ENCODE measurements around the gene C8B. TPM values are rescaled to one million over a fixed set of nuclear protein-coding genes. Genes with fewer than 3 reads are reported as not detected.

C8B gene
- total and polyA plus RNA-seq, 2 donors (not counting 1 experiment from before 2014, with no cell fraction given), result not detected

GRCh38 chr1:56904663-56905397 is 61.0 kb downstream of the C8B start:
- Histone ChIP-seq H3K9ac (ENCODE audit: low read length) (no peak overlapping the region), H3K27ac (ENCODE audit: low read length in 2 of 2) (no peak overlapping the region), H3K36me3 (replicated peaks in 1 of 2; ENCODE audit: control extremely low read depth in 1 of 2, control insufficient read depth in 1 of 2, extremely low read depth in 1 of 2, insufficient read depth in 2 of 2, low read length in 1 of 2) (no peaks in the 10 kb centered on the region), H3K4me1 (ENCODE audit: control insufficient read depth in 2 of 2, insufficient read depth in 2 of 2, low read length in 2 of 2) (no peaks in the 10 kb centered on the region), H3K9me3 (ENCODE audit: control extremely low read depth in 1 of 3, control insufficient read depth in 2 of 3, insufficient read depth in 1 of 3, low read length in 2 of 3) (no peaks in the 10 kb centered on the region), H3K4me2 (replicated peaks; ENCODE audit: low read depth, low read length, poor library complexity, severe bottlenecking) (no peak overlapping the region), H2AFZ (ENCODE audit: insufficient read depth, low read depth, low read length, poor library complexity, severe bottlenecking) (no peak overlapping the region), H4K20me1 (ENCODE audit: control insufficient read depth, insufficient read depth, low read length, poor library complexity, severe bottlenecking) (no peaks in the 10 kb centered on the region), H3K4me3 (ENCODE audit: control extremely low read depth in 1 of 5, extremely low read depth in 1 of 5, insufficient read depth in 1 of 5, low read depth in 2 of 5, low read length in 4 of 5) (no peak overlapping the region), H3K79me2 (ENCODE audit: control insufficient read depth, insufficient read depth, low read length) (no peaks in the 10 kb centered on the region), H3K27me3 (replicated peaks in 1 of 4; ENCODE audit: control extremely low read depth in 1 of 4, control insufficient read depth in 3 of 4, insufficient read depth in 4 of 4, low read length in 3 of 4) (no peaks in the 10 kb centered on the region)
- H3K9me3 Mint-ChIP-seq (ENCODE audit: insufficient read depth), result no peaks in the 10 kb centered on the region
- intact Hi-C loops (cut with micrococcal nuclease), result no loop called here
- H3K4me1 Mint-ChIP-seq, result no peaks in the 10 kb centered on the region
- ChIA-PET POLR2A (no interaction called here), CTCF (no interaction called here)
- H3K27me3 Mint-ChIP-seq, result no peaks in the 10 kb centered on the region
- DNase-seq (no peak), ATAC-seq (ENCODE audit: low read depth) (no peak)
- H3K27ac Mint-ChIP-seq, result no peak overlapping the region
- TF ChIP-seq EZH2 (IDR thresholded peaks at IDR 0.05; ENCODE audit: borderline replicate concordance, insufficient read depth, low read depth, low read length, poor library complexity, severe bottlenecking) (no peak), CTCF (IDR thresholded peaks at IDR 0.05) (no peak)
- WGBS (ENCODE audit: insufficient coverage), result 54% methylated on average over 2 of the region's 2 CpGs
- H3K4me3 Mint-ChIP-seq, result no peak overlapping the region

- Histone ChIP-seq H3K27me3 (replicated peaks in 1 of 4; ENCODE audit: control extremely low read depth in 1 of 4, control insufficient read depth in 3 of 4, insufficient read depth in 4 of 4, low read length in 3 of 4) (no peaks in the 10 kb centered on the region), H3K4me3 (ENCODE audit: control extremely low read depth in 1 of 5, extremely low read depth in 1 of 5, insufficient read depth in 1 of 5, low read depth in 2 of 5, low read length in 4 of 5) (no peak overlapping the region), H3K27ac (ENCODE audit: low read length in 2 of 2) (no peak overlapping the region), H4K20me1 (ENCODE audit: control insufficient read depth, insufficient read depth, low read length, poor library complexity, severe bottlenecking) (no peaks in the 10 kb centered on the region), H2AFZ (ENCODE audit: insufficient read depth, low read depth, low read length, poor library complexity, severe bottlenecking) (no peak overlapping the region), H3K79me2 (ENCODE audit: control insufficient read depth, insufficient read depth, low read length) (no peaks in the 10 kb centered on the region), H3K36me3 (replicated peaks in 1 of 2; ENCODE audit: control extremely low read depth in 1 of 2, control insufficient read depth in 1 of 2, extremely low read depth in 1 of 2, insufficient read depth in 2 of 2, low read length in 1 of 2) (no peaks in the 10 kb centered on the region), H3K9ac (ENCODE audit: low read length) (no peak overlapping the region), H3K4me1 (ENCODE audit: control insufficient read depth in 2 of 2, insufficient read depth in 2 of 2, low read length in 2 of 2) (no peaks in the 10 kb centered on the region), H3K4me2 (replicated peaks; ENCODE audit: low read depth, low read length, poor library complexity, severe bottlenecking) (no peak overlapping the region), H3K9me3 (ENCODE audit: control extremely low read depth in 1 of 3, control insufficient read depth in 2 of 3, insufficient read depth in 1 of 3, low read length in 2 of 3) (no peaks in the 10 kb centered on the region)
- TF ChIP-seq EZH2 (IDR thresholded peaks at IDR 0.05; ENCODE audit: borderline replicate concordance, insufficient read depth, low read depth, low read length, poor library complexity, severe bottlenecking), result no peak
- no peak for TF ChIP-seq CTCF (IDR thresholded peaks at IDR 0.05)
- no peaks in the 10 kb centered on the region for H3K4me1 Mint-ChIP-seq
- no peaks in the 10 kb centered on the region for H3K9me3 Mint-ChIP-seq (ENCODE audit: insufficient read depth)
- H3K27ac Mint-ChIP-seq, result no peak overlapping the region
- no peaks in the 10 kb centered on the region for H3K27me3 Mint-ChIP-seq
- POLR2A ChIA-PET, result no interaction called here
- intact Hi-C loops (cut with micrococcal nuclease), result no loop called here
- DNase-seq (no peak), ATAC-seq (ENCODE audit: low read depth) (no peak)
- CTCF ChIA-PET, result no interaction called here
- 85% methylated on average over 1 of the region's 1 CpG for WGBS (ENCODE audit: insufficient coverage)
- H3K4me3 Mint-ChIP-seq, result no peak overlapping the region
Observed at GRCh38 chr1:56903778-56904177, 62.0 kb downstream of the C8B start.

Data from B cell (primary cell).